H1 (cell line): ENCODE data around the gene TMEM72. TPM values are rescaled to one million over a fixed set of nuclear protein-coding genes. Genes with fewer than 3 reads are reported as not detected.

Experiments used
- CTCF ChIA-PET: fragments of 300-600 bp; sonication (Branson Sonifier 250); formaldehyde crosslinking; loops from one replicate; lab custom pipeline; 2021; ENCODE audit not compliant: partially characterized antibody; lab: Charles Lee
- POLR2A ChIA-PET: fragments of 300-600 bp; sonication (Branson Sonifier 250); formaldehyde crosslinking; loops from one replicate; lab custom pipeline; 2021; ENCODE audit warnings: inconsistent platforms; ENCODE audit not compliant: partially characterized antibody; lab: Charles Lee
- DNase-seq, 2 experiments: peaks; one replicate each; pipeline versions ENCODE4 v3.0.0 to v3.0.0-alpha.2; 2010 to 2022; ENCODE audit warnings: low spot score in 2 of 2, low read depth in 1 of 2, mixed read lengths in 1 of 2
- FAIRE-seq: peaks from 2 replicates; lab custom pipeline; 2011; peaks lifted over from hg19 to GRCh38; lab: Jason Lieb, UNC
- H2AFZ ChIP-seq: 2 replicates; pipeline ENCODE4 v1.8.1; 2012; ENCODE audit warnings: low read length, inconsistent platforms
- H2AK5ac ChIP-seq: 2 replicates; pipeline ENCODE4 v1.6.1; 2013; ENCODE audit warnings: low read depth, low read length
- H2BK120ac ChIP-seq: replicated peaks from 2 replicates; pipeline ENCODE3; 2013; ENCODE audit warnings: low read depth, low read length, inconsistent platforms
- H2BK12ac ChIP-seq: 2 replicates; pipeline ENCODE4 v1.6.1; 2013; ENCODE audit warnings: low read depth, low read length
- H2BK15ac ChIP-seq: 2 replicates; pipeline ENCODE4 v1.6.1; 2013; ENCODE audit warnings: low read length
- H2BK20ac ChIP-seq: 2 replicates; pipeline ENCODE4 v1.6.1; 2013; ENCODE audit warnings: low read length
- H2BK5ac ChIP-seq: 2 replicates; pipeline ENCODE4 v1.6.1; 2013; ENCODE audit warnings: low read depth, low read length
- H3K14ac ChIP-seq: 2 replicates; pipeline ENCODE4 v1.6.1; 2013; ENCODE audit warnings: inconsistent platforms; ENCODE audit not compliant: insufficient read length
- H3K18ac ChIP-seq: 2 replicates; pipeline ENCODE4 v1.6.1; 2013; ENCODE audit warnings: low read length; ENCODE audit errors: extremely low read depth
- H3K23ac ChIP-seq: 2 replicates; pipeline ENCODE4 v1.6.1; 2013; ENCODE audit warnings: inconsistent platforms; ENCODE audit not compliant: insufficient read length
- H3K23me2 ChIP-seq: 2 replicates; pipeline ENCODE4 v1.6.1; 2013; ENCODE audit warnings: low read depth, low read length
- H3K27ac ChIP-seq: 2 replicates; pipeline ENCODE4 v1.6.1; 2011; ENCODE audit warnings: low read depth, low read length, inconsistent platforms
- H3K27me3 ChIP-seq, 4 experiments: replicated peaks in 1 of 4; 1 replicate in 1 of 4; 2 replicates in 3 of 4; pipeline versions ENCODE4 v1.6.1 to v1.8.1; 2011 to 2013; ENCODE audit warnings: low read length in 3 of 4, mild to moderate bottlenecking in 3 of 4, inconsistent platforms in 2 of 4, mixed read lengths in 2 of 4, moderate library complexity in 1 of 4; ENCODE audit not compliant: control insufficient read depth in 3 of 4, insufficient read depth in 3 of 4; ENCODE audit errors: extremely low read depth in 1 of 4
- H3K36me3 ChIP-seq, 4 experiments: 2 replicates each; pipeline versions ENCODE4 v1.6.1 to v1.8.1; 2011 to 2013; ENCODE audit warnings: mild to moderate bottlenecking in 4 of 4, low read length in 3 of 4, moderate library complexity in 2 of 4, control low read depth in 1 of 4, inconsistent platforms in 1 of 4; ENCODE audit not compliant: insufficient read depth in 4 of 4, control insufficient read depth in 2 of 4
- H3K4ac ChIP-seq: replicated peaks from 2 replicates; pipeline ENCODE3; 2013; ENCODE audit warnings: low read length, low read depth, mixed read lengths, inconsistent platforms; ENCODE audit not compliant: insufficient read length
- H3K4me1 ChIP-seq, 4 experiments: replicated peaks in 1 of 4; 1 replicate in 1 of 4; 2 replicates in 3 of 4; pipeline versions ENCODE4 v1.6.1 to v1.8.1; 2011 to 2013; ENCODE audit warnings: low read length in 3 of 4, inconsistent platforms in 2 of 4, mixed read lengths in 1 of 4; ENCODE audit not compliant: insufficient read depth in 4 of 4, control insufficient read depth in 3 of 4
- H3K4me2 ChIP-seq, 2 experiments: 2 replicates each; pipeline versions ENCODE4 v1.6.1 to v1.8.1; 2011 to 2013; ENCODE audit warnings: low read depth in 2 of 2, low read length in 2 of 2, control low read depth in 1 of 2, inconsistent platforms in 1 of 2, mild to moderate bottlenecking in 1 of 2; ENCODE audit not compliant: insufficient read depth in 1 of 2
- H3K4me3 ChIP-seq, 4 experiments: fragments of 200-600, 300-600 bp in 1 of 4; sonication (generic), shearing (Covaris generic), sonication (Bioruptor Twin) in 1 of 4; 2 replicates each; pipeline versions ENCODE4 v1.5.1 to v1.8.1; 2011 to 2016; ENCODE audit warnings: low read length in 4 of 4, low read depth in 3 of 4, control low read depth in 2 of 4, inconsistent platforms in 2 of 4, mild to moderate bottlenecking in 2 of 4, mixed read lengths in 1 of 4, moderate library complexity in 1 of 4; ENCODE audit not compliant: insufficient read depth in 2 of 4; ENCODE audit errors: extremely low read depth in 1 of 4
- H3K56ac ChIP-seq: replicated peaks from 2 replicates; pipeline ENCODE3; 2013; ENCODE audit warnings: low read depth, mild to moderate bottlenecking, mixed read lengths, low read length, inconsistent platforms; ENCODE audit not compliant: insufficient read length
- H3K79me1 ChIP-seq: 2 replicates; pipeline ENCODE4 v1.6.1; 2013; ENCODE audit warnings: low read depth, low read length, control low read depth
- H3K79me2 ChIP-seq, 2 experiments: 2 replicates each; pipeline versions ENCODE4 v1.6.1 to v1.8.1; 2012 to 2013; ENCODE audit warnings: low read length in 2 of 2, mild to moderate bottlenecking in 2 of 2, inconsistent platforms in 1 of 2; ENCODE audit not compliant: insufficient read depth in 2 of 2, control insufficient read depth in 1 of 2
- H3K9ac ChIP-seq, 4 experiments: replicated peaks in 1 of 4; 1 replicate in 1 of 4; 2 replicates in 3 of 4; pipeline versions ENCODE4 v1.6.1 to v1.8.1; 2011 to 2013; ENCODE audit warnings: low read depth in 3 of 4, low read length in 3 of 4, control low read depth in 2 of 4, mild to moderate bottlenecking in 2 of 4, moderate library complexity in 2 of 4, inconsistent platforms in 1 of 4; ENCODE audit errors: extremely low read depth in 1 of 4
- H3K9me3 ChIP-seq, 2 experiments: 2 replicates each; pipeline versions ENCODE4 v1.6.1 to v1.8.1; 2012 to 2013; ENCODE audit warnings: mild to moderate bottlenecking in 2 of 2, moderate library complexity in 2 of 2, control low read depth in 1 of 2, inconsistent platforms in 1 of 2, low read depth in 1 of 2, low read length in 1 of 2, mixed read lengths in 1 of 2; ENCODE audit not compliant: insufficient read depth in 2 of 2
- H4K20me1 ChIP-seq, 2 experiments: replicated peaks in 1 of 2; 2 replicates each; pipeline versions ENCODE3 to v1.8.1; 2011 to 2013; ENCODE audit warnings: inconsistent platforms in 2 of 2, low read length in 2 of 2, mild to moderate bottlenecking in 1 of 2; ENCODE audit not compliant: insufficient read depth in 2 of 2, control insufficient read depth in 1 of 2
- H4K5ac ChIP-seq: 2 replicates; pipeline ENCODE4 v1.6.1; 2013; ENCODE audit warnings: low read length, low read depth, mixed read lengths, inconsistent platforms; ENCODE audit not compliant: insufficient read length
- H4K8ac ChIP-seq: 2 replicates; pipeline ENCODE4 v1.8.0; 2013; ENCODE audit warnings: mild to moderate bottlenecking, moderate library complexity, low read length, inconsistent platforms; ENCODE audit not compliant: insufficient read depth; ENCODE audit errors: extremely low read depth
- H4K91ac ChIP-seq: replicated peaks from 2 replicates; pipeline ENCODE3; 2013; ENCODE audit warnings: low read length, mixed read lengths, inconsistent platforms; ENCODE audit not compliant: insufficient read length
- ATF2 ChIP-seq: IDR thresholded peaks from 2 replicates; pipeline ENCODE4 v1.6.1; 2012; ENCODE audit warnings: low read length, inconsistent platforms
- ATF3 ChIP-seq: IDR thresholded peaks from 2 replicates; pipeline ENCODE4 v1.6.1; 2011; ENCODE audit warnings: low read depth, mild to moderate bottlenecking, low read length; ENCODE audit not compliant: insufficient read depth
- CBX8 ChIP-seq: fragments of 300-800, 300-1000 bp; sonication (generic); IDR thresholded peaks from 2 replicates; pipeline ENCODE4 v1.7.1; 2016; ENCODE audit warnings: low read depth, low read length, borderline replicate concordance
- E2F6 ChIP-seq: IDR thresholded peaks from 2 replicates; pipeline ENCODE4 v1.6.1; 2012; ENCODE audit warnings: inconsistent platforms
- POLR2A ChIP-seq, 2 experiments: IDR thresholded peaks; 1 replicate in 1 of 2; 2 replicates in 1 of 2; pipeline ENCODE4 v1.6.1; 2011; ENCODE audit warnings: low read depth in 2 of 2, low read length in 2 of 2, mild to moderate bottlenecking in 2 of 2; ENCODE audit errors: control extremely low read depth in 1 of 2
- TCF12 ChIP-seq: IDR thresholded peaks from 2 replicates; pipeline ENCODE4 v1.6.1; 2011; ENCODE audit warnings: low read depth, mild to moderate bottlenecking, low read length
- WGBS, 2 experiments: shearing (Covaris generic) in 1 of 2; methylation state at CpG; one replicate each; pipeline versions ENCODE4 v1.1.6 to v1.1.7; 2013 to 2015; ENCODE audit warnings: low lambda C conversion rate in 2 of 2, mixed read lengths in 2 of 2, inconsistent platforms in 1 of 2, low coverage in 1 of 2, missing lambda C conversion rate in 1 of 2; ENCODE audit not compliant: insufficient replicate concordance in 2 of 2, insufficient coverage in 1 of 2, insufficient read length in 1 of 2; ENCODE audit errors: extremely low coverage in 1 of 2, missing lambda C conversion rate in 1 of 2; 5-methylcytosine and 5-hydroxymethylcytosine counted together
- polyA plus RNA-seq, 7 experiments: library from polyadenylated mRNA; depleted of rRNA in 3 of 7; stranded (reverse) in 5 of 7; unstranded in 2 of 7; fragments of >200 nt in 5 of 7; fragments of 200-250 nt in 2 of 7; gene quantifications; 1 replicate in 5 of 7; 2 replicates in 1 of 7; 4 replicates in 1 of 7; pipeline versions ENCODE4 v1.2.1 to v1.2.3, GENCODE V29; 2011 to 2013; ENCODE audit warnings: missing spikeins in 2 of 7, mixed read lengths in 2 of 7
- total RNA-seq: library from RNA; stranded (reverse); fragmentation: NEBNext Ultra II Directional; extraction: Animal tissue kit (Norgen Biotek cat#: 25700); gene quantifications from 2 replicates; pipeline ENCODE4 v1.2.1, GENCODE V29; 2021

The TMEM72 gene
- total and polyA plus RNA-seq, 2 of the 8 experiments (the other 6 are each of a cell fraction or from before 2014, with no cell fraction given): not detected

- no peak for FAIRE-seq
- H3K4me1 ChIP-seq: peaks cover 16 to 43% (median 28%) of the 10 kb centered on the region in 4 experiments
Measured at GRCh38 chr10:44979281-44980191, 68.4 kb downstream of the TMEM72 start.

More at GRCh38 chr10:44979281-44980191, 68.4 kb downstream of the TMEM72 start:
- H3K27me3 ChIP-seq: no peaks in the 10 kb centered on the region
- H3K18ac ChIP-seq: peak overlapping the region; percentile 90; the same call in 1 of the 2 replicates
- H4K91ac ChIP-seq: peak overlapping the region; percentile 67
- H3K27ac ChIP-seq: 0 out of 2 replicates have a peak overlapping the region, but pooled peaks have one; percentile 35
- no peak overlapping the region for H3K4me3 ChIP-seq
- TF ChIP-seq TCF12 (no peak), ATF3 (no peak), CBX8 (no peak), POLR2A (IDR thresholded peaks at IDR 0.05; ENCODE audit: control extremely low read depth in 1 of 2, low read depth in 2 of 2, low read length in 2 of 2) (no peak), ATF2 (no peak), E2F6 (no peak)
- no peak overlapping the region for H4K5ac ChIP-seq
- CTCF ChIA-PET: interaction anchor here (0.8 to 4.8 kb wide), 13 partner anchors 10 to 118 kb away, joined by 3 to 43 read pairs (median 4); partner anchors contain the start of gene RASSF4
- no peak overlapping the region for H2BK5ac ChIP-seq
- no peaks in the 10 kb centered on the region for H3K79me2 ChIP-seq
- H3K9ac ChIP-seq: no peak overlapping the region; a peak in 1 of 7 replicates
- H2BK12ac ChIP-seq: no peak overlapping the region
- WGBS, 2 experiments: 89% methylated on average over 13 of the region's 13 CpGs; no CpG with 5 or more reads in 1 of the 2 experiments
- H4K8ac ChIP-seq: 0 out of 2 replicates have a peak overlapping the region, but pooled peaks have one; percentile 46
- POLR2A ChIA-PET: interaction anchor here (0.7 to 3.3 kb wide), 16 partner anchors 8 to 47 kb away, joined by 3 to 23 read pairs (median 4); partner anchors contain the start of genes RASSF4 and ZNF22
- H3K4me2 ChIP-seq: peak overlapping the region; percentile 22 to 26; a peak in 2 of 4 replicates
- no peak overlapping the region for H3K4ac ChIP-seq
- H3K36me3 ChIP-seq: no peaks in the 10 kb centered on the region
- H4K20me1 ChIP-seq: no peaks in the 10 kb centered on the region
- peak overlapping the region; percentile 72 for H2BK20ac ChIP-seq
- no peaks in the 10 kb centered on the region for H3K79me1 ChIP-seq
- H2AK5ac ChIP-seq: peak overlapping the region; percentile 67; the same call in 1 of the 2 replicates
- H2BK120ac ChIP-seq: peak overlapping the region; percentile 82
- 0 out of 2 replicates have a peak overlapping the region, but pooled peaks have one; percentile 83 for H2BK15ac ChIP-seq
- H3K23ac ChIP-seq: no peak overlapping the region
- no peak for DNase-seq
- H3K56ac ChIP-seq: no peak overlapping the region
- peaks cover 6% of the 10 kb centered on the region; the same call in 1 of the 2 replicates for H3K23me2 ChIP-seq
- no peak overlapping the region for H3K14ac ChIP-seq
- H3K9me3 ChIP-seq: no peaks in the 10 kb centered on the region
- no peak overlapping the region for H2AFZ ChIP-seq
